H1 (cell line): ENCODE results near the gene CNTN3. TPM values are rescaled to one million over a fixed set of nuclear protein-coding genes. Genes with fewer than 3 reads are reported as not detected.

Source experiments
- CTCF ChIA-PET: fragments of 300-600 bp; sonication (Branson Sonifier 250); formaldehyde crosslinking; loops from one replicate; lab custom pipeline; 2021; ENCODE audit not compliant: partially characterized antibody; lab: Charles Lee
- POLR2A ChIA-PET: fragments of 300-600 bp; sonication (Branson Sonifier 250); formaldehyde crosslinking; loops from one replicate; lab custom pipeline; 2021; ENCODE audit warnings: inconsistent platforms; ENCODE audit not compliant: partially characterized antibody; lab: Charles Lee
- DNase-seq, 2 experiments: peaks; one replicate each; pipeline versions ENCODE4 v3.0.0 to v3.0.0-alpha.2; 2010 to 2022; ENCODE audit warnings: low spot score in 2 of 2, low read depth in 1 of 2, mixed read lengths in 1 of 2
- FAIRE-seq: peaks from 2 replicates; lab custom pipeline; 2011; peaks lifted over from hg19 to GRCh38; lab: Jason Lieb, UNC
- H2AFZ ChIP-seq: 2 replicates; pipeline ENCODE4 v1.8.1; 2012; ENCODE audit warnings: low read length, inconsistent platforms
- H2AK5ac ChIP-seq: 2 replicates; pipeline ENCODE4 v1.6.1; 2013; ENCODE audit warnings: low read depth, low read length
- H2BK120ac ChIP-seq: replicated peaks from 2 replicates; pipeline ENCODE3; 2013; ENCODE audit warnings: low read depth, low read length, inconsistent platforms
- H2BK12ac ChIP-seq: 2 replicates; pipeline ENCODE4 v1.6.1; 2013; ENCODE audit warnings: low read depth, low read length
- H2BK15ac ChIP-seq: 2 replicates; pipeline ENCODE4 v1.6.1; 2013; ENCODE audit warnings: low read length
- H2BK20ac ChIP-seq: 2 replicates; pipeline ENCODE4 v1.6.1; 2013; ENCODE audit warnings: low read length
- H2BK5ac ChIP-seq: 2 replicates; pipeline ENCODE4 v1.6.1; 2013; ENCODE audit warnings: low read depth, low read length
- H3K14ac ChIP-seq: 2 replicates; pipeline ENCODE4 v1.6.1; 2013; ENCODE audit warnings: inconsistent platforms; ENCODE audit not compliant: insufficient read length
- H3K18ac ChIP-seq: 2 replicates; pipeline ENCODE4 v1.6.1; 2013; ENCODE audit warnings: low read length; ENCODE audit errors: extremely low read depth
- H3K23ac ChIP-seq: 2 replicates; pipeline ENCODE4 v1.6.1; 2013; ENCODE audit warnings: inconsistent platforms; ENCODE audit not compliant: insufficient read length
- H3K23me2 ChIP-seq: 2 replicates; pipeline ENCODE4 v1.6.1; 2013; ENCODE audit warnings: low read depth, low read length
- H3K27ac ChIP-seq: 2 replicates; pipeline ENCODE4 v1.6.1; 2011; ENCODE audit warnings: low read depth, low read length, inconsistent platforms
- H3K27me3 ChIP-seq, 4 experiments: replicated peaks in 1 of 4; 1 replicate in 1 of 4; 2 replicates in 3 of 4; pipeline versions ENCODE4 v1.6.1 to v1.8.1; 2011 to 2013; ENCODE audit warnings: low read length in 3 of 4, mild to moderate bottlenecking in 3 of 4, inconsistent platforms in 2 of 4, mixed read lengths in 2 of 4, moderate library complexity in 1 of 4; ENCODE audit not compliant: control insufficient read depth in 3 of 4, insufficient read depth in 3 of 4; ENCODE audit errors: extremely low read depth in 1 of 4
- H3K36me3 ChIP-seq, 4 experiments: 2 replicates each; pipeline versions ENCODE4 v1.6.1 to v1.8.1; 2011 to 2013; ENCODE audit warnings: mild to moderate bottlenecking in 4 of 4, low read length in 3 of 4, moderate library complexity in 2 of 4, control low read depth in 1 of 4, inconsistent platforms in 1 of 4; ENCODE audit not compliant: insufficient read depth in 4 of 4, control insufficient read depth in 2 of 4
- H3K4ac ChIP-seq: replicated peaks from 2 replicates; pipeline ENCODE3; 2013; ENCODE audit warnings: low read length, low read depth, mixed read lengths, inconsistent platforms; ENCODE audit not compliant: insufficient read length
- H3K4me1 ChIP-seq, 4 experiments: replicated peaks in 1 of 4; 1 replicate in 1 of 4; 2 replicates in 3 of 4; pipeline versions ENCODE4 v1.6.1 to v1.8.1; 2011 to 2013; ENCODE audit warnings: low read length in 3 of 4, inconsistent platforms in 2 of 4, mixed read lengths in 1 of 4; ENCODE audit not compliant: insufficient read depth in 4 of 4, control insufficient read depth in 3 of 4
- H3K4me2 ChIP-seq, 2 experiments: 2 replicates each; pipeline versions ENCODE4 v1.6.1 to v1.8.1; 2011 to 2013; ENCODE audit warnings: low read depth in 2 of 2, low read length in 2 of 2, control low read depth in 1 of 2, inconsistent platforms in 1 of 2, mild to moderate bottlenecking in 1 of 2; ENCODE audit not compliant: insufficient read depth in 1 of 2
- H3K4me3 ChIP-seq, 4 experiments: fragments of 200-600, 300-600 bp in 1 of 4; sonication (generic), shearing (Covaris generic), sonication (Bioruptor Twin) in 1 of 4; 2 replicates each; pipeline versions ENCODE4 v1.5.1 to v1.8.1; 2011 to 2016; ENCODE audit warnings: low read length in 4 of 4, low read depth in 3 of 4, control low read depth in 2 of 4, inconsistent platforms in 2 of 4, mild to moderate bottlenecking in 2 of 4, mixed read lengths in 1 of 4, moderate library complexity in 1 of 4; ENCODE audit not compliant: insufficient read depth in 2 of 4; ENCODE audit errors: extremely low read depth in 1 of 4
- H3K56ac ChIP-seq: replicated peaks from 2 replicates; pipeline ENCODE3; 2013; ENCODE audit warnings: low read depth, mild to moderate bottlenecking, mixed read lengths, low read length, inconsistent platforms; ENCODE audit not compliant: insufficient read length
- H3K79me1 ChIP-seq: 2 replicates; pipeline ENCODE4 v1.6.1; 2013; ENCODE audit warnings: low read depth, low read length, control low read depth
- H3K79me2 ChIP-seq, 2 experiments: 2 replicates each; pipeline versions ENCODE4 v1.6.1 to v1.8.1; 2012 to 2013; ENCODE audit warnings: low read length in 2 of 2, mild to moderate bottlenecking in 2 of 2, inconsistent platforms in 1 of 2; ENCODE audit not compliant: insufficient read depth in 2 of 2, control insufficient read depth in 1 of 2
- H3K9ac ChIP-seq, 4 experiments: replicated peaks in 1 of 4; 1 replicate in 1 of 4; 2 replicates in 3 of 4; pipeline versions ENCODE4 v1.6.1 to v1.8.1; 2011 to 2013; ENCODE audit warnings: low read depth in 3 of 4, low read length in 3 of 4, control low read depth in 2 of 4, mild to moderate bottlenecking in 2 of 4, moderate library complexity in 2 of 4, inconsistent platforms in 1 of 4; ENCODE audit errors: extremely low read depth in 1 of 4
- H3K9me3 ChIP-seq, 2 experiments: 2 replicates each; pipeline versions ENCODE4 v1.6.1 to v1.8.1; 2012 to 2013; ENCODE audit warnings: mild to moderate bottlenecking in 2 of 2, moderate library complexity in 2 of 2, control low read depth in 1 of 2, inconsistent platforms in 1 of 2, low read depth in 1 of 2, low read length in 1 of 2, mixed read lengths in 1 of 2; ENCODE audit not compliant: insufficient read depth in 2 of 2
- H4K20me1 ChIP-seq, 2 experiments: replicated peaks in 1 of 2; 2 replicates each; pipeline versions ENCODE3 to v1.8.1; 2011 to 2013; ENCODE audit warnings: inconsistent platforms in 2 of 2, low read length in 2 of 2, mild to moderate bottlenecking in 1 of 2; ENCODE audit not compliant: insufficient read depth in 2 of 2, control insufficient read depth in 1 of 2
- H4K5ac ChIP-seq: 2 replicates; pipeline ENCODE4 v1.6.1; 2013; ENCODE audit warnings: low read length, low read depth, mixed read lengths, inconsistent platforms; ENCODE audit not compliant: insufficient read length
- H4K8ac ChIP-seq: 2 replicates; pipeline ENCODE4 v1.8.0; 2013; ENCODE audit warnings: mild to moderate bottlenecking, moderate library complexity, low read length, inconsistent platforms; ENCODE audit not compliant: insufficient read depth; ENCODE audit errors: extremely low read depth
- H4K91ac ChIP-seq: replicated peaks from 2 replicates; pipeline ENCODE3; 2013; ENCODE audit warnings: low read length, mixed read lengths, inconsistent platforms; ENCODE audit not compliant: insufficient read length
- CBX8 ChIP-seq: fragments of 300-800, 300-1000 bp; sonication (generic); IDR thresholded peaks from 2 replicates; pipeline ENCODE4 v1.7.1; 2016; ENCODE audit warnings: low read depth, low read length, borderline replicate concordance
- HDAC6 ChIP-seq: IDR thresholded peaks from one replicate; pipeline ENCODE4 v1.7.1; 2012; ENCODE audit warnings: low read depth, mild to moderate bottlenecking, inconsistent platforms, low read length, moderate library complexity
- RBBP5 ChIP-seq: IDR thresholded peaks from 2 replicates; pipeline ENCODE4 v1.7.1; 2012; ENCODE audit warnings: low read depth, mild to moderate bottlenecking, inconsistent platforms, low read length, moderate library complexity, borderline replicate concordance
- SIX5 ChIP-seq: IDR thresholded peaks from 2 replicates; pipeline ENCODE4 v1.6.1; 2011; ENCODE audit warnings: mild to moderate bottlenecking, low read depth, low read length
- SP1 ChIP-seq: IDR thresholded peaks from 2 replicates; pipeline ENCODE4 v1.6.1; 2011; ENCODE audit warnings: low read depth, low read length
- SRF ChIP-seq: IDR thresholded peaks from 2 replicates; pipeline ENCODE4 v1.6.1; 2011; ENCODE audit warnings: mild to moderate bottlenecking, low read depth, low read length, moderate library complexity
- SUZ12 ChIP-seq: fragments of 200-600 bp; sonication (generic); IDR thresholded peaks from 2 replicates; pipeline ENCODE4 v1.6.1; 2012; ENCODE audit warnings: mild to moderate bottlenecking, inconsistent platforms, low read length, moderate library complexity, mixed read lengths
- TAF1 ChIP-seq: IDR thresholded peaks from 2 replicates; pipeline ENCODE4 v1.6.1; 2011; ENCODE audit warnings: mild to moderate bottlenecking, low read depth, low read length
- WGBS, 2 experiments: shearing (Covaris generic) in 1 of 2; methylation state at CpG; one replicate each; pipeline versions ENCODE4 v1.1.6 to v1.1.7; 2013 to 2015; ENCODE audit warnings: low lambda C conversion rate in 2 of 2, mixed read lengths in 2 of 2, inconsistent platforms in 1 of 2, low coverage in 1 of 2, missing lambda C conversion rate in 1 of 2; ENCODE audit not compliant: insufficient replicate concordance in 2 of 2, insufficient coverage in 1 of 2, insufficient read length in 1 of 2; ENCODE audit errors: extremely low coverage in 1 of 2, missing lambda C conversion rate in 1 of 2; 5-methylcytosine and 5-hydroxymethylcytosine counted together
- polyA plus RNA-seq, 7 experiments: library from polyadenylated mRNA; depleted of rRNA in 3 of 7; stranded (reverse) in 5 of 7; unstranded in 2 of 7; fragments of >200 nt in 5 of 7; fragments of 200-250 nt in 2 of 7; gene quantifications; 1 replicate in 5 of 7; 2 replicates in 1 of 7; 4 replicates in 1 of 7; pipeline versions ENCODE4 v1.2.1 to v1.2.3, GENCODE V29; 2011 to 2013; ENCODE audit warnings: missing spikeins in 2 of 7, mixed read lengths in 2 of 7
- total RNA-seq: library from RNA; stranded (reverse); fragmentation: NEBNext Ultra II Directional; extraction: Animal tissue kit (Norgen Biotek cat#: 25700); gene quantifications from 2 replicates; pipeline ENCODE4 v1.2.1, GENCODE V29; 2021

Gene CNTN3
- total and polyA plus RNA-seq, 2 of the 8 experiments (the other 6 are each of a cell fraction or from before 2014, with no cell fraction given) = 0.11 to 0.13 TPM

GRCh38 chr3:74591342-74591741 is 23.1 kb downstream of the CNTN3 start:
- WGBS, 2 experiments = 92% methylated on average over 2 of the region's 2 CpGs; no CpG with 5 or more reads in 1 of the 2 experiments

More at GRCh38 chr3:74591342-74591741, 23.1 kb downstream of the CNTN3 start:
- no peak for TF ChIP-seq HDAC6
- TF ChIP-seq SUZ12 = no peak
- TF ChIP-seq SP1 = no peak
- no peak for TF ChIP-seq RBBP5
- no peak for TF ChIP-seq CBX8
- no peak for TF ChIP-seq SIX5
- TF ChIP-seq SRF = no peak
- no peak for TF ChIP-seq TAF1
- TF ChIP-seq, all 59 proteins: peak for 0
- Histone ChIP-seq H3K4me3 (no peak overlapping the region), H2BK20ac (no peak overlapping the region), H4K20me1 (no peaks in the 10 kb centered on the region), H3K79me1 (no peaks in the 10 kb centered on the region), H3K79me2 (no peaks in the 10 kb centered on the region), H3K23me2 (peaks cover 1% of the 10 kb centered on the region; the same call in 1 of the 2 replicates), H3K56ac (no peak overlapping the region), H3K36me3 (no peaks in the 10 kb centered on the region), H3K4me2 (no peak overlapping the region), H2BK15ac (no peak overlapping the region), H3K9me3 (no peaks in the 10 kb centered on the region), H3K9ac (no peak overlapping the region), H2AFZ (no peak overlapping the region), H2BK12ac (no peak overlapping the region), H4K8ac (no peak overlapping the region), H3K18ac (no peak overlapping the region), H2AK5ac (no peak overlapping the region), H3K27ac (no peak overlapping the region), H2BK5ac (no peak overlapping the region), H3K14ac (no peak overlapping the region), H4K91ac (no peak overlapping the region), H3K27me3 (no peaks in the 10 kb centered on the region), H2BK120ac (no peak overlapping the region), H4K5ac (no peak overlapping the region), H3K4ac (no peak overlapping the region), H3K4me1 (no peaks in the 10 kb centered on the region), H3K23ac (no peak overlapping the region)
- no peak for DNase-seq
- ChIA-PET CTCF (no interaction called here), POLR2A (no interaction called here)
- no peak for FAIRE-seq
